ENCODE data around the gene CCDC54. TPM values are rescaled to one million over a fixed set of nuclear protein-coding genes. Genes with fewer than 3 reads are reported as not detected.

The CCDC54 gene
- total and polyA plus RNA-seq, 2 of the 8 experiments (the other 6 are each of a cell fraction or from before 2014, with no cell fraction given) = not detected

DNA sequence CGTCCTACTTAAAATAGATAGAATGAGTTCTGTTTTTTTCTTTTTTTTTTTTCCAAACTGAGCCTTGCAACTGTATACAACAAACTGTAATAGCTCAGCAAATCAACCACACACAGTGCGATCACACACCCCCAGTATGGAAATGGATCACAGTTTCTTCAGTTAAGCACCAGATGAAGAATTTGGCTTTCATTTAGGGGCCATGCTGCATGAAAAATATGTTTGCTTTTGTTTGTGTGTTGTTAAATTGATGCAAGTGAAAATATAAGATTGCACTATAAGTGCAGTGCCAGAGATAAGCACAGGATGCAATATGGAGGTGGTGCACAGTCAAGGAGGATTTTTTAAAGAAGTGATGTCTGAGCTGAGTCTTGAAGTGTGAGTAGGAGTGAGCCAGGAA lies 17.8 kb downstream of the CCDC54 start:
- DNase-seq (ENCODE audit: low read depth in 1 of 2, low spot score in 2 of 2) = no peak
- no peak overlapping the region for H3K27ac ChIP-seq (ENCODE audit: low read depth, low read length)
- no peak overlapping the region for H4K91ac ChIP-seq (replicated peaks; ENCODE audit: insufficient read length, low read length)
- no peaks in the 10 kb centered on the region for H3K23me2 ChIP-seq (ENCODE audit: low read depth, low read length)
- H2BK15ac ChIP-seq (ENCODE audit: low read length) = no peak overlapping the region
- WGBS, 2 experiments (ENCODE audit: extremely low coverage in 1 of 2, insufficient coverage in 1 of 2, insufficient read length in 1 of 2, insufficient replicate concordance in 2 of 2, low coverage in 1 of 2, low lambda C conversion rate in 2 of 2, missing lambda C conversion rate in 1 of 2) = 82% methylated on average over 2 of the region's 2 CpGs; no CpG with 5 or more reads in 1 of the 2 experiments
- no peaks in the 10 kb centered on the region for H3K27me3 ChIP-seq (replicated peaks in 1 of 4; ENCODE audit: control insufficient read depth in 3 of 4, extremely low read depth in 1 of 4, insufficient read depth in 3 of 4, low read length in 3 of 4)
- no peak for FAIRE-seq
- H2AK5ac ChIP-seq (ENCODE audit: low read depth, low read length) = no peak overlapping the region
- no peak overlapping the region for H4K8ac ChIP-seq (ENCODE audit: extremely low read depth, insufficient read depth, low read length)
- 0 out of 7 replicates have a peak, but pooled peaks cover 0 to 3% (median 0%) of the 10 kb centered on the region in 4 experiments for H3K4me1 ChIP-seq (replicated peaks in 1 of 4; ENCODE audit: control insufficient read depth in 3 of 4, insufficient read depth in 4 of 4, low read length in 3 of 4)
- no peaks in the 10 kb centered on the region for H3K79me1 ChIP-seq (ENCODE audit: low read depth, low read length)
- peak overlapping the region; percentile 100 for H2AFZ ChIP-seq (ENCODE audit: low read length)
- no peak overlapping the region for H3K18ac ChIP-seq (ENCODE audit: extremely low read depth, low read length)
- no peak overlapping the region for H2BK20ac ChIP-seq (ENCODE audit: low read length)
- no peaks in the 10 kb centered on the region for H3K9me3 ChIP-seq (ENCODE audit: insufficient read depth in 2 of 2, low read depth in 1 of 2, low read length in 1 of 2)
- no peaks in the 10 kb centered on the region for H3K79me2 ChIP-seq (ENCODE audit: control insufficient read depth in 1 of 2, insufficient read depth in 2 of 2, low read length in 2 of 2)
- no peak overlapping the region for H2BK5ac ChIP-seq (ENCODE audit: low read depth, low read length)
- H3K4ac ChIP-seq (replicated peaks; ENCODE audit: insufficient read length, low read depth, low read length) = no peak overlapping the region
- no peak overlapping the region for H2BK120ac ChIP-seq (replicated peaks; ENCODE audit: low read depth, low read length)
- no peak overlapping the region for H4K5ac ChIP-seq (ENCODE audit: insufficient read length, low read depth, low read length)
- ChIA-PET CTCF (ENCODE audit: partially characterized antibody) (interaction anchor here (0.6 to 2.0 kb wide), 6 partner anchors 9 to 123 kb away, joined by 3 to 8 read pairs (median 4); no protein-coding TSS in a partner anchor), POLR2A (ENCODE audit: partially characterized antibody) (no interaction called here)
- no peak overlapping the region for H3K14ac ChIP-seq (ENCODE audit: insufficient read length)
- no peaks in the 10 kb centered on the region for H4K20me1 ChIP-seq (replicated peaks in 1 of 2; ENCODE audit: control insufficient read depth in 1 of 2, insufficient read depth in 2 of 2, low read length in 2 of 2)
- no peak overlapping the region for H3K23ac ChIP-seq (ENCODE audit: insufficient read length)
- no peak overlapping the region for H3K9ac ChIP-seq (replicated peaks in 1 of 4; ENCODE audit: extremely low read depth in 1 of 4, low read depth in 3 of 4, low read length in 3 of 4)
- no peaks in the 10 kb centered on the region for H3K36me3 ChIP-seq (ENCODE audit: control insufficient read depth in 2 of 4, insufficient read depth in 4 of 4, low read length in 3 of 4)
- H3K56ac ChIP-seq (replicated peaks; ENCODE audit: insufficient read length, low read depth, low read length) = no peak overlapping the region
- 0 out of 4 replicates have a peak overlapping the region, but pooled peaks of 1 of the 2 experiments have one; percentile 7 for H3K4me2 ChIP-seq (ENCODE audit: insufficient read depth in 1 of 2, low read depth in 2 of 2, low read length in 2 of 2)
- H2BK12ac ChIP-seq (ENCODE audit: low read depth, low read length) = no peak overlapping the region
- H3K4me3 ChIP-seq (ENCODE audit: extremely low read depth in 1 of 4, insufficient read depth in 2 of 4, low read depth in 3 of 4, low read length in 4 of 4) = no peak overlapping the region
- TF ChIP-seq FOSL1 (IDR thresholded peaks at IDR 0.05; ENCODE audit: insufficient read depth, low read depth, low read length) (no peak), KDM5A (IDR thresholded peaks at IDR 0.05; ENCODE audit: low read length) (no peak), TAF1 (IDR thresholded peaks at IDR 0.05; ENCODE audit: low read depth, low read length) (no peak), JUND (IDR thresholded peaks at IDR 0.05; ENCODE audit: low read length) (no peak), SIRT6 (IDR thresholded peaks at IDR 0.05; ENCODE audit: low read length) (no peak), CHD1 (IDR thresholded peaks at IDR 0.05; ENCODE audit: low read depth, low read length) (no peak), BACH1 (IDR thresholded peaks at IDR 0.05; ENCODE audit: low read length) (no peak), ATF3 (IDR thresholded peaks at IDR 0.05; ENCODE audit: insufficient read depth, low read depth, low read length) (no peak), USF2 (IDR thresholded peaks at IDR 0.05; ENCODE audit: low read length) (no peak), CBX5 (IDR thresholded peaks at IDR 0.05; ENCODE audit: low read depth, low read length) (no peak), JUN (IDR thresholded peaks at IDR 0.05; ENCODE audit: low read depth, low read length) (no peak), TAF7 (optimal IDR thresholded peaks at IDR 0.05; ENCODE audit: borderline replicate concordance, low read depth, low read length) (no peak), KDM1A (IDR thresholded peaks at IDR 0.05; ENCODE audit: borderline replicate concordance, low read length) (no peak), POU5F1 (IDR thresholded peaks at IDR 0.05; ENCODE audit: low read depth, low read length) (no peak)
